ENCODE data around the gene LRRC28. TPM values are rescaled to one million over a fixed set of nuclear protein-coding genes. Genes with fewer than 3 reads are reported as not detected.

LRRC28 gene
- total and polyA plus RNA-seq, 4 donors = 7.7 to 66.1 (median 13.0) TPM

GRCh38 chr15:99424131-99424571 is 172.9 kb downstream of the LRRC28 start:
- H3K4me1 ChIP-seq (ENCODE audit: control insufficient read depth in 5 of 5, insufficient read depth in 5 of 5, low read length in 5 of 5) = peaks cover 0 to 12% (median 5%) of the 10 kb centered on the region in 5 donors
- H3K27ac ChIP-seq (ENCODE audit: low read depth in 1 of 2, low read length in 1 of 2) = peak overlapping the region; percentile 77 to 87
- no peaks in the 10 kb centered on the region for H3K36me3 ChIP-seq (ENCODE audit: control insufficient read depth in 4 of 4, insufficient read depth in 4 of 4, low read length in 4 of 4)
- no peak for TF ChIP-seq CTCF (IDR thresholded peaks at IDR 0.05; ENCODE audit: control extremely low read depth, extremely low read depth)
- H3K9ac ChIP-seq (ENCODE audit: insufficient read depth in 1 of 2, low read length in 2 of 2) = no peak overlapping the region
- no peaks in the 10 kb centered on the region for H3K9me3 ChIP-seq (ENCODE audit: control insufficient read depth in 4 of 4, insufficient read depth in 3 of 4, low read length in 3 of 4)
- ATAC-seq (ENCODE audit: insufficient read depth, low FRiP score) = no peak
- 94 to 95% methylated on average over 10 of the region's 10 CpGs for WGBS, 2 donors
- H3K4me3 ChIP-seq = no peak overlapping the region
- no peaks in the 10 kb centered on the region for H3K27me3 ChIP-seq (ENCODE audit: control insufficient read depth in 3 of 3, insufficient read depth in 3 of 3, low read length in 2 of 3)
- DNase-seq = no peak

GRCh38 chr15:99424978-99425656 is 173.8 kb downstream of the LRRC28 start:
- TF ChIP-seq CTCF (IDR thresholded peaks at IDR 0.05; ENCODE audit: control extremely low read depth, extremely low read depth) = no peak
- Histone ChIP-seq H3K4me3 (no peak overlapping the region), H3K9ac (ENCODE audit: insufficient read depth in 1 of 2, low read length in 2 of 2) (no peak overlapping the region), H3K27me3 (ENCODE audit: control insufficient read depth in 3 of 3, insufficient read depth in 3 of 3, low read length in 2 of 3) (no peaks in the 10 kb centered on the region), H3K27ac (ENCODE audit: low read depth in 1 of 2, low read length in 1 of 2) (peak overlapping the region; percentile 87 to 90), H3K36me3 (ENCODE audit: control insufficient read depth in 4 of 4, insufficient read depth in 4 of 4, low read length in 4 of 4) (no peaks in the 10 kb centered on the region), H3K4me1 (ENCODE audit: control insufficient read depth in 5 of 5, insufficient read depth in 5 of 5, low read length in 5 of 5) (peaks cover 0 to 12% (median 5%) of the 10 kb centered on the region in 5 donors), H3K9me3 (ENCODE audit: control insufficient read depth in 4 of 4, insufficient read depth in 3 of 4, low read length in 3 of 4) (no peaks in the 10 kb centered on the region)
- 44 to 45% methylated on average over 16 of the region's 16 CpGs for WGBS, 2 donors
- peak; percentile 72 for ATAC-seq (ENCODE audit: insufficient read depth, low FRiP score)
- peak in 1 of 3 donors; percentile 44 for DNase-seq

- WGBS, 2 donors = 58 to 70% methylated on average over 19 of the region's 19 CpGs
- Histone ChIP-seq H3K9ac (ENCODE audit: insufficient read depth in 1 of 2, low read length in 2 of 2) (no peak overlapping the region), H3K4me3 (no peak overlapping the region), H3K27me3 (ENCODE audit: control insufficient read depth in 3 of 3, insufficient read depth in 3 of 3, low read length in 2 of 3) (no peaks in the 10 kb centered on the region), H3K4me1 (ENCODE audit: control insufficient read depth in 5 of 5, insufficient read depth in 5 of 5, low read length in 5 of 5) (peaks cover 0 to 12% (median 5%) of the 10 kb centered on the region in 5 donors), H3K27ac (ENCODE audit: low read depth in 1 of 2, low read length in 1 of 2) (peak overlapping the region; percentile 76 to 90), H3K9me3 (ENCODE audit: control insufficient read depth in 4 of 4, insufficient read depth in 3 of 4, low read length in 3 of 4) (no peaks in the 10 kb centered on the region), H3K36me3 (ENCODE audit: control insufficient read depth in 4 of 4, insufficient read depth in 4 of 4, low read length in 4 of 4) (no peaks in the 10 kb centered on the region)
- no peak for TF ChIP-seq CTCF (IDR thresholded peaks at IDR 0.05; ENCODE audit: control extremely low read depth, extremely low read depth)
- DNase-seq (peak in 1 of 3 donors; percentile 46), ATAC-seq (ENCODE audit: insufficient read depth, low FRiP score) (no peak)
Observed at GRCh38 chr15:99425657-99426301, 174.5 kb downstream of the LRRC28 start.
